Choroid plexus epithelial cell (primary cell): ENCODE data around the gene CENPU.
A peak's percentile ranks its signal among the peaks of the same experiment; 100 is the strongest.

Source experiments
- DNase-seq: peaks from one replicate; pipeline ENCODE4 v3.0.0-alpha.2; 2010; ENCODE audit warnings: low read depth
- H3K4me3 ChIP-seq: 2 replicates; pipeline ENCODE4 v1.5.1; 2011; ENCODE audit warnings: low read depth, mild to moderate bottlenecking, control low read depth, low read length, moderate library complexity
- TF ChIP-seq, protein P1 (sequence below): conservative IDR thresholded peaks from 2 replicates; pipeline ENCODE4 v1.5.1; 2011; ENCODE audit warnings: low read depth, mild to moderate bottlenecking, control low read depth, inconsistent platforms, low read length, moderate library complexity

The CENPU gene

DNA sequence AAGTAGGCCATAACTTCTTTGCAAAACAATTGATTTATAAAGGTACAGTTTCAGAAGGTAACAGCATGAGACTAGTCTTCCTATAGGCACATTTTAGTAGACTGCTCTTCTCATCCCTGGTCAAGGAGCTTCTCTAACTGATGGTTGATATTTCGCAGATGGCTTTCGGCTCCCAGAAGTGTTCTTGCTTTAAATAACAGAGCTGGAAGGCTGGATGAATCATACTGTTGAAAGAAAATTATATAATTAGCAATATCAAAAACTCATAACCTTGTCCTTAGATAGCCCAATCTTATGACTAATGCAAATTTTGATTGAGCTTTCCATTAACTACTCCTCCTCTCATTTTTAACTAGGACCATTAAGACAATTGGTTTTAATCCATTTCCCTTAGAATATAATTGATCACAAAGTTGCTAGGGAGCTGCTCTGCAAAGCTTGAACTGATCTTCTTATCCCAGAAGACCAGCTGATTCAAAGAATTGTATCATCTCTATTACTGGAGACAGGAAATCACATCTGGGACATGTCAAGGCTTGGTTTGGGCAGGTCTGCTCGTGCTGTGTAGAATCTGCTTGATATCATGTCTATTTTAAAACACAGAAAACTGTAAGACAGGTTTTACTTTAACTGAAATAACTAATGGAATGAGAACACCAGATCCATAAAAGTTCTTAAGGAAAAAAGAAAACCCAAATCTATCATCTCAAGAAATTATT lies 38.6 kb downstream of the CENPU start:
- no peak overlapping the region for H3K4me3 ChIP-seq
- DNase-seq = no peak
- TF ChIP-seq, protein P1, sequence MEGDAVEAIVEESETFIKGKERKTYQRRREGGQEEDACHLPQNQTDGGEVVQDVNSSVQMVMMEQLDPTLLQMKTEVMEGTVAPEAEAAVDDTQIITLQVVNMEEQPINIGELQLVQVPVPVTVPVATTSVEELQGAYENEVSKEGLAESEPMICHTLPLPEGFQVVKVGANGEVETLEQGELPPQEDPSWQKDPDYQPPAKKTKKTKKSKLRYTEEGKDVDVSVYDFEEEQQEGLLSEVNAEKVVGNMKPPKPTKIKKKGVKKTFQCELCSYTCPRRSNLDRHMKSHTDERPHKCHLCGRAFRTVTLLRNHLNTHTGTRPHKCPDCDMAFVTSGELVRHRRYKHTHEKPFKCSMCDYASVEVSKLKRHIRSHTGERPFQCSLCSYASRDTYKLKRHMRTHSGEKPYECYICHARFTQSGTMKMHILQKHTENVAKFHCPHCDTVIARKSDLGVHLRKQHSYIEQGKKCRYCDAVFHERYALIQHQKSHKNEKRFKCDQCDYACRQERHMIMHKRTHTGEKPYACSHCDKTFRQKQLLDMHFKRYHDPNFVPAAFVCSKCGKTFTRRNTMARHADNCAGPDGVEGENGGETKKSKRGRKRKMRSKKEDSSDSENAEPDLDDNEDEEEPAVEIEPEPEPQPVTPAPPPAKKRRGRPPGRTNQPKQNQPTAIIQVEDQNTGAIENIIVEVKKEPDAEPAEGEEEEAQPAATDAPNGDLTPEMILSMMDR = no peak

DNA sequence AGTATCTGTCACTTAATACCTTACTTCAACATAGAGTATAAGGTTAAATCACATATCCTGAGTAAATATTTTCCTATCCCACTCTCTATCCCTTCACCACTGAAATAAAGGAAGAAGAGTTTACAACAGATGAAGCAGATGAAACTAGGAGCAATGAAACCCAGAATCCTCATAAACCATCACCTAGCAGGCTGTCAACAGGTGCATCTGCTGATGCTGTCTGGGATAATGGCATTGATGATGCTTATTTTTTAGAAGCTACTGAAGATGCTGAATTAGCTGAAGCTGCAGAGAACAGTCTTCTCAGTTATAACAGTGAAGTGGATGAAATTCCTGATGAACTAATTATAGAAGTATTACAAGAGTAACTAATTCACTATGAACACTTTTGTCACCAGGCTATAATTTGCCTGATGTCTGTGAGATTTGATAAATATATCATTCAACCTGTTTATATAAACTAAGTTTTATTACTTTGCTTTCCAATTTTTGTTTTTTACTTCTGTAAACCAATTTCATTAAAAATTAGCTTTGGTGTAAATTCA lies 39.4 kb downstream of the CENPU start:
- no peak overlapping the region for H3K4me3 ChIP-seq
- no peak for DNase-seq
- TF ChIP-seq, protein P1 = no peak

DNA sequence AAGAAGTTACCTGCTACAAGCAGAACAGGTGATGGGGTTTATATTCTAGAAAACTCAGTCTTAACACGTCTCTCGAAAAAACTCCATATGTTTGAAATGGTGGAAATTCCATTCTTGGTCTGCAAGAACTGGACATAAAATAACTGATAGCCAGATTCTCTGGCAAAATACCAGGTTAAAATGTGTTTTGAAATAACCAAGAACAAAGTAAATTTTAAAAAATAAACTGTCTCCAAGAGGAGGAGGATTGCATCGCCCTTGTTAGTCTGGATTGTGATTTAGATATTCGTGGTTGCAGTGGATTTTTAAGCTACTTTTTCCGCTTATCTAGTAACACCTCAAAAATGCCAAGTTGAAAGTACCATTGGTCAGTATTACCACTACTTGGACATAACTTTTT lies 40.8 kb downstream of the CENPU start:
- no peak overlapping the region for H3K4me3 ChIP-seq
- TF ChIP-seq, protein P1 = no peak
- DNase-seq = peak; percentile 72

DNA sequence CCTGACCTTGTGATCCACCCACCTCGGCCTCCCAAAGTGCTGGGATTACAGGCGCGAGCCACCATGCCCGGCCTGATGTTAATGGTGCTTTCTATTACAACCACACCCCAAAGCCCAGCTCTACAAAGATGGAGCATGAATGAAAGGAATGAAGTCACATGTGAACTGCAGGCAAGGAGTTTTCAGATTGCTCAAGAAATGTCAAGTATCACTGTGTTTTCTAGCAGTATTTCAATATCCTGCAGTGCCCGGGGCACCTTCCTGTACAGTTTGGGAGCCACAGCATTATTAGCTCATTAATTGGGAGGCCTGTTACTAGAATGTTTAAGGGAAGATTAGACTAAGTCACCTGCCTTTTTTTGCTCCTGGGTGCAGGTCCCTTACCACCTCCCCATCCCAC lies 44.2 kb downstream of the CENPU start:
- TF ChIP-seq, protein P1 = no peak
- H3K4me3 ChIP-seq = no peak overlapping the region
- peak; percentile 51 for DNase-seq

DNA sequence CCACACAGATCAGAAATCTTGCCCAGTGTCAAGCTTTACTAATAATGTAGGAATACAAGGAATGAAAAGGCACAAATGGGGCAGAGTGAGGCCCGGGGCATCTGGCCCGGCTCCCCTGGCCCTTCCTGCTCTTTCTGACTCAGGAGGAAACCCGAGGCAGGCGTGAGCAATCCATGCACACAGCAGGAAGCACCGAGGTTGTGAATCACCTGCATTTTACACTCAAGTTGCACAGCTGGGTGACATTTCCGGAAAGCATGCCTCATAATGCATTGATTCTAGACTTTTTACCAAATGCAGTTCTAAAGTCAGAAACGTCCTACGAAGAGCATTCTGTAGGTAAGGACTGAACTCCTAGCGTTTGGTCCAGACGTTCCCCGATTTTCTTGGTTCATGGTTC lies 45.4 kb downstream of the CENPU start:
- peak; percentile 91 for DNase-seq
- H3K4me3 ChIP-seq = no peak overlapping the region
- TF ChIP-seq, protein P1 = no peak

DNA sequence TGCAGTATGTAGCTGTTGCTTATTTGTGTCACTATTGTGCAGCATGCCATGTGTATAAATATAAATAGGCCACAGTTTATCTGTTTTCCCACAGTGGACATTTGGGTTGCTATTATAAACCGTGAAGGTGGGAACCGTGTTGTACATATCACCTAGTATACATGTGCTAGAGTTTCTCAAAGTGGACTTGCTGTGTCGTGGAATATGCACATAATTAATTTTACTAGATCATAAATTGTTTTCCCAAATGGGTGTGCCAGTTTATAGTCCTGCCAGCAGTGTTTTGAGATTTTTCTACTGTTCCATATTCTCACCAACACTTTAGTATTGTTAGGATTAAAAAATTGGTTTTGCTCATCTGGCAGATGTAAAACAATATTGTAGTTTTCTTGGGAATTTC lies 45.9 kb downstream of the CENPU start:
- TF ChIP-seq, protein P1 = no peak
- DNase-seq = no peak
- no peak overlapping the region for H3K4me3 ChIP-seq
